NCI-H187 treated with DMSO at 0.1 percent for 48 hours (cell line): ENCODE data around the gene ZNF584.
"Not testable (repeated sequence)": the region's sequence is repeated elsewhere in the genome, so short reads cannot be mapped to it uniquely, and the experiment has no call there.

Source experiments
- DNase-seq: peaks from one replicate; lab custom pipeline; 2025; lab: John Stamatoyannopoulos, UW

The ZNF584 gene

GRCh38 chr19:58403920-58404478, 4.5 kb upstream of the ZNF584 start:
- not testable (repeated sequence) for DNase-seq

GRCh38 chr19:58406818-58407657, 1.4 kb upstream of the ZNF584 start:
- no peak for DNase-seq

GRCh38 chr19:58407658-58408151, 744 bp upstream of the ZNF584 start:
- no peak for DNase-seq

GRCh38 chr19:58409010-58409790, 751 bp downstream of the ZNF584 start:
- DNase-seq = no peak

- DNase-seq = no peak
These were observed 8.2 kb downstream of the ZNF584 start for GRCh38 chr19:58416604-58417003.

GRCh38 chr19:58417071-58417470, 8.6 kb downstream of the ZNF584 start:
- DNase-seq = no peak

GRCh38 chr19:58428617-58429016, 20.2 kb downstream of the ZNF584 start:
- no peak for DNase-seq

GRCh38 chr19:58429745-58430144, 21.3 kb downstream of the ZNF584 start:
- no peak for DNase-seq

- no peak for DNase-seq
These were observed 25.8 kb downstream of the ZNF584 start for GRCh38 chr19:58434217-58434616.

- peak; percentile 92 for DNase-seq
These were observed 31.4 kb downstream of the ZNF584 start, which contains the start of gene ZNF132 for GRCh38 chr19:58439576-58440554. TSS of gene ZNF132 (minus strand) at chr19:58440153. CDS start at chr19:58439821, 332 bp downstream.

- no peak for DNase-seq
These were observed 32.1 kb downstream of the ZNF584 start for GRCh38 chr19:58440556-58440955.

- not testable (repeated sequence) for DNase-seq
These were observed 34.5 kb downstream of the ZNF584 start for GRCh38 chr19:58442986-58443385.

GRCh38 chr19:58448860-58449259, 40.4 kb downstream of the ZNF584 start:
- DNase-seq = not testable (repeated sequence)

GRCh38 chr19:58449980-58450379, 41.5 kb downstream of the ZNF584 start:
- DNase-seq = not testable (repeated sequence)

GRCh38 chr19:58450856-58451357, 42.5 kb downstream of the ZNF584 start:
- DNase-seq = no peak

GRCh38 chr19:58451358-58452101, 43.1 kb downstream of the ZNF584 start, which contains the start of gene ZNF324B:
TSS of gene ZNF324B (plus strand) at chr19:58451622. CDS start at chr19:58453702, 2,080 bp downstream.
- DNase-seq = peak; percentile 94

- DNase-seq = no peak
These were observed 45.3 kb downstream of the ZNF584 start for GRCh38 chr19:58453743-58454142.

- no peak for DNase-seq
These were observed 46.9 kb downstream of the ZNF584 start for GRCh38 chr19:58455306-58455705.

GRCh38 chr19:58456111-58456510, 47.7 kb downstream of the ZNF584 start:
- no peak for DNase-seq

GRCh38 chr19:58460039-58460438, 51.6 kb downstream of the ZNF584 start:
- no peak for DNase-seq
